Adrenal gland (tissue), 12 donors: ENCODE measurements around the gene MPEG1. TPM values are rescaled to one million over a fixed set of nuclear protein-coding genes. Genes with fewer than 3 reads are reported as not detected.

Source experiments
- DNase-seq, 7 donors: peaks; one replicate each; pipeline ENCODE4 v3.0.0-alpha.2; 2019 to 2020
- H3K27ac ChIP-seq, 5 donors: fragments of 200-600 bp; sonication (generic) in 4 of 5; 1 replicate in 3 of 5; 2 replicates in 2 of 5; pipeline versions ENCODE4 v1.5.1 to v1.8.0; 2016 to 2020; ENCODE audit warnings: mild to moderate bottlenecking in 1 of 5
- H3K27me3 ChIP-seq: fragments of 200-600 bp; 2 replicates; pipeline ENCODE4 v1.8.0; 2021
- H3K36me3 ChIP-seq, 2 donors: fragments of 200-600 bp; replicated peaks in 1 of 2; 1 replicate in 1 of 2; 2 replicates in 1 of 2; pipeline versions ENCODE4 v1.5.1 to v1.8.0; 2018 to 2022
- H3K4me1 ChIP-seq, 2 donors: fragments of 200-600 bp; replicated peaks in 1 of 2; 1 replicate in 1 of 2; 2 replicates in 1 of 2; pipeline versions ENCODE4 v1.5.1 to v1.8.0; 2018 to 2021
- H3K4me3 ChIP-seq, 4 donors: fragments of 200-600 bp; sonication (generic) in 3 of 4; one replicate each; pipeline ENCODE4 v1.5.1; 2016 to 2018
- H3K9me3 ChIP-seq, 3 donors: fragments of 200-600 bp; sonication (generic) in 1 of 3; replicated peaks in 1 of 3; 1 replicate in 2 of 3; 2 replicates in 1 of 3; pipeline versions ENCODE4 v1.5.1 to v1.8.0; 2016 to 2021
- CTCF ChIP-seq, 6 experiments: fragments of 450-650 bp in 4 of 6; fragments of 200-600 bp in 2 of 6; sonication (generic) in 1 of 6; IDR thresholded peaks; 1 replicate in 5 of 6; 2 replicates in 1 of 6; pipeline versions ENCODE4 v1.5.1 to v1.8.0; 2016 to 2021; ENCODE audit warnings: antibody characterized with exemption in 6 of 6, mild to moderate bottlenecking in 2 of 6, moderate library complexity in 1 of 6
- POLR2A ChIP-seq, 2 donors: fragments of 450-650 bp; IDR thresholded peaks; one replicate each; pipeline ENCODE4 v1.6.1; 2017; ENCODE audit warnings: antibody characterized with exemption in 2 of 2, mild to moderate bottlenecking in 2 of 2, moderate library complexity in 1 of 2
- WGBS, 4 donors: extraction: QIAGEN DNeasy Blood & Tissue Kit in 2 of 4; methylation state at CpG; one replicate each; pipeline versions ENCODE4 v1.1.5 to v1.1.7; 2013 to 2017; 5-methylcytosine and 5-hydroxymethylcytosine counted together
- intact Hi-C, 2 donors: fragments of 100-400 bp; cut with DNase I; formaldehyde crosslinking; loops; one replicate each; pipeline versions ENCODE4 v1.14.1 to v1.15.0; 2022 to 2023
- polyA plus RNA-seq, 3 donors: library from polyadenylated mRNA; stranded (reverse); fragments of 200-250 nt in 2 of 3; fragments of 350-450 nt in 1 of 3; fragmentation: Illumina TruSeq in 1 of 3; extraction: RNeasy Lipid Tissue Mini Kit (QIAGEN cat#74804) in 1 of 3; gene quantifications; one replicate each; pipeline ENCODE4 v1.2.3, GENCODE V29; 2013 to 2014
- small RNA-seq, 2 donors: library from RNA; depleted of rRNA; stranded (forward); fragments of <200 nt; gene quantifications; one replicate each; pipeline ENCODE3, GENCODE V24; 2016
- total RNA-seq, 9 donors: library from RNA; depleted of rRNA in 4 of 9; stranded (reverse); fragments of >200 nt in 4 of 9; fragments of 120-200 nt in 1 of 9; fragmentation: NEBNext Ultra II Directional in 1 of 9; extraction: Animal tissue kit (Norgen Biotek cat#: 25700) in 1 of 9; gene quantifications; one replicate each; pipeline versions ENCODE4 v1.1.0 to v1.2.4, GENCODE V29; 2013 to 2023
- donor health status: healthy with polysubstance abuse.
- donor health status: Bipolar disorder and iron deficiency.
- donor health status: DM: yes; HTN: yes; CAD: no.
- donor health status: DM: no; HTN: no; CAD: no.
- donor health status: DM: no; HTN: no; CAD: no.
- donor health status: DM: yes; HTN: yes; CAD: no.

MPEG1 gene
- total and polyA plus RNA-seq, 12 donors = 4.5 to 54.8 (median 24.0) TPM

- Histone ChIP-seq H3K4me1 (peaks cover 0 to 12% of the 10 kb centered on the region in 2 donors), H3K4me3 (peak within 1 kb of the TSS in 2 of 4 donors; percentile 27 to 67), H3K36me3 (no peaks in the 10 kb centered on the region), H3K9me3 (no peaks in the 10 kb centered on the region), H3K27ac (peak within 1 kb of the TSS in 2 of 5 donors; percentile 79 to 83), H3K27me3 (no peaks in the 10 kb centered on the region)
- peak; percentile 90 to 97 (median 96) for DNase-seq
- TF ChIP-seq CTCF (IDR thresholded peaks at IDR 0.05) (peak; percentile 81 to 98 (median 94)), POLR2A (IDR thresholded peaks at IDR 0.05) (peak in 1 of 2 donors; percentile 18)
- intact Hi-C loops = loop anchor here (5.0 to 10.0 kb wide), 4 partner anchors 36 to 513 kb away; partner anchors contain the start of gene OR5A2 (in 1 of the 2)
- WGBS, 4 donors = 0 to 1% (median 0%) methylated on average over 34 to 64 of the region's 64 CpGs
These were observed 41.0 kb downstream of the MPEG1 start, which contains the start of gene DTX4 for GRCh38 chr11:59171508-59172322. DTX4 (plus strand) TSS chr11:59172132; CDS start chr11:59172596, 464 bp downstream.

GRCh38 chr11:59164028-59164427 is 48.7 kb downstream of the MPEG1 start:
- Histone ChIP-seq H3K36me3 (no peaks in the 10 kb centered on the region), H3K9me3 (peaks cover 0 to 4% (median 0%) of the 10 kb centered on the region in 3 donors), H3K27ac (no peak overlapping the region), H3K4me1 (no peaks in the 10 kb centered on the region), H3K27me3 (no peaks in the 10 kb centered on the region), H3K4me3 (no peak overlapping the region)
- TF ChIP-seq POLR2A (IDR thresholded peaks at IDR 0.05) (no peak), CTCF (IDR thresholded peaks at IDR 0.05) (no peak)
- no peak for DNase-seq
- WGBS, 4 donors = 49 to 81% (median 64%) methylated on average over 3 of the region's 3 CpGs
- intact Hi-C loops = no loop called here

Small RNA genes lying within 50 kb of the gene (small RNA-seq; reads per million reads assigned to genes)
- gene RN7SL42P = 0 reads per million in 2 donors

Other genes starting within 250 kb of the MPEG1 start
- gene GLYATL1B, start 126.6 kb downstream of the MPEG1 start, total RNA-seq = not detected
- gene GLYATL1B, start 126.6 kb downstream of the MPEG1 start, polyA plus RNA-seq = not detected
- gene FAM111B, start 105.7 kb downstream of the MPEG1 start, total RNA-seq = 10 to 100 TPM in 1 of 9 donors, 1 to 10 TPM in 3, under 1 TPM in 4, not detected in 1; 0.26 to 14.1 (median 0.94) TPM
- gene FAM111B, start 105.7 kb downstream of the MPEG1 start, polyA plus RNA-seq = 1 to 10 TPM in 1 of 3 donors, under 1 TPM in 2; 0.08 to 2.5 (median 0.20) TPM
- gene FAM111A, start 70.1 kb downstream of the MPEG1 start, total RNA-seq = 10 to 100 TPM; 15.8 to 42.6 (median 32.2) TPM
- gene FAM111A, start 70.1 kb downstream of the MPEG1 start, polyA plus RNA-seq = 10 to 100 TPM; 13.5 to 92.5 (median 30.7) TPM
- 1 to 10 TPM; 2.2 to 7.8 (median 3.3) TPM for gene DTX4, start 40.8 kb downstream of the MPEG1 start, total RNA-seq
- gene DTX4, start 40.8 kb downstream of the MPEG1 start, polyA plus RNA-seq = 1 to 10 TPM; 1.2 to 2.9 (median 2.3) TPM
- not detected for gene OR5AN1, start 146.0 kb upstream of the MPEG1 start, total RNA-seq
- gene OR5AN1, start 146.0 kb upstream of the MPEG1 start, polyA plus RNA-seq = not detected
- gene OR5A2, start 213.5 kb upstream of the MPEG1 start, total RNA-seq = not detected
- gene OR5A2, start 213.5 kb upstream of the MPEG1 start, polyA plus RNA-seq = not detected
- not detected for gene OR5A1, start 223.5 kb upstream of the MPEG1 start, total RNA-seq
- not detected for gene OR5A1, start 223.5 kb upstream of the MPEG1 start, polyA plus RNA-seq
- not detected for gene OR4D6, start 244.0 kb upstream of the MPEG1 start, total RNA-seq
- gene OR4D6, start 244.0 kb upstream of the MPEG1 start, polyA plus RNA-seq = not detected